HG03064 (cell line): ENCODE measurements around the gene LLGL2.

Source experiments
- ATAC-seq: cut with Tn5 transposase; IDR thresholded peaks from one replicate; pipeline ENCODE4 v1.9.1; 2021; ENCODE audit warnings: low read depth; ENCODE audit not compliant: unreplicated experiment

Gene LLGL2

DNA sequence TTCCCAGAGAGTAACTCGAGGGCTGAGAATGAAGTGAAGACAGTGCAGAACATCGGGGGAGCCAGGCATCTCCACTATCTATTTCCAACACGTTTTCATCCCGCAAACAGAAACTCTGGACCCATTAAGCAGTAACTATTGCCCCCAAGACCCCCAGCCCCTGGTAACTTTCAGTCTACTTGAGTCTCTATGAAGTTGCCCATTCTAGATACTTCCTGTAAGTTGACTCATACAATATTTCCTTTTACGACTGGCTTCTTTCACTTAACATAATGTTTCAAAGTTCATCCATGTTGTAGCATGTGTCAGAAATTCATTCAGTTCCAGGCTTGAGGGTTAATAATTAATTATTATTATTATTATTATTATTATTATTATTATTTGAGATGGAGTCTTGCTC, 81.6 kb downstream of the LLGL2 start:
- ATAC-seq = no peak

- ATAC-seq = no peak
Measured at GRCh38 chr17:75610103-75610984, 84.8 kb downstream of the LLGL2 start.

GRCh38 chr17:75611851-75612429, 86.4 kb downstream of the LLGL2 start:
- ATAC-seq = no peak

- no peak for ATAC-seq
Measured at GRCh38 chr17:75612906-75613626, 87.6 kb downstream of the LLGL2 start.

DNA sequence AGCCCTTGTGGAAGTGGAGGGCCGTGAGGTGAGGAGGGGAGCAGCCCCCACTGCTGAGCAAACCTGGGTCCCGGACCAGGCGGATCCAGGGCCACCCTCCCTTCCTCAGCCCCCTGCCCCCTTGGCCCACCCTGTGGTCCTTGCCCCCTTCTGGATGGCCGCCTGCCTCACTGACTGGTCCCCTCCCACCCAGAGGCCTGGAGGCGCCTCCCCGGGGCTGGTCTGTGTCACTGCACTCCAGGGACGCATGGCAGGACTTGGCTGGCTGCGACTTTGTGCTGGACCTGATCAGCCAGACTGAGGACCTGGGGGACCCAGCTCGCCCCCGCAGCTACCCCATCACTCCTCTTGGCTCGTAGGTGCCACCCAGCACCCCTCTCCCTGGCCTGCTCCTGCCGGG, 88.5 kb downstream of the LLGL2 start:
- no peak for ATAC-seq

DNA sequence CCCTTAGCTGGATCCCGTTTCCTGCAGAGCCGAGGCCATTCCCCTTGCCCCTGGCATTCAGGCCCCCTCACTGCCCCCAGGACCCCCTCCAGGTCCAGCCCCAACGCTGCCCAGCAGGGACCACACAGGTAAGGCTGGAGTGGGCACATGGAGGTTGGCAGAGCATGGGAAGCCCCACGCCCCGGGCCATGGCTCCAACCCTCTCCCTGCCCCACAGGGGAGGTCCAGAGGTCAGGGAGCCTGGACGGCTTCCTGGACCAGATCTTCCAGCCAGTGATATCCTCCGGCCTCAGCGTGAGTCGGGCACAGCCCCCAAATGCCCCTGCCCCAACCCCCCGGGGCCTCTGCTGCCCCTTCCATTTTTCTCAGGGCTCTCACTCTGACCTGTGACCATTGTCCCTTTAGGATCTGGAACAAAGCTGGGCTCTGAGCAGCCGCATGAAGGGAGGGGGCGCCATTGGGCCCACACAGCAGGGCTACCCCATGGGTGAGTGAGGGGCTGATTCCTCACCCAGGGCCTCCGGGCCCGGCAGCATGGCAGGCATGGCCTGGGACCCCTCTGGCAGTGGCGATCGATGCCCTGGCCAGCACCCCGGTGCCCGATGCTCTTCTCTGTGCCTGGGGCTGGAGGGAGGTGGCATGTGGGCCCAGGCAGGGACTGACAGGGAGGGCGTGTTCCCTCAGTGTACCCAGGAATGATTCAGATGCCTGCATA, 89.2 kb downstream of the LLGL2 start:
- no peak for ATAC-seq

DNA sequence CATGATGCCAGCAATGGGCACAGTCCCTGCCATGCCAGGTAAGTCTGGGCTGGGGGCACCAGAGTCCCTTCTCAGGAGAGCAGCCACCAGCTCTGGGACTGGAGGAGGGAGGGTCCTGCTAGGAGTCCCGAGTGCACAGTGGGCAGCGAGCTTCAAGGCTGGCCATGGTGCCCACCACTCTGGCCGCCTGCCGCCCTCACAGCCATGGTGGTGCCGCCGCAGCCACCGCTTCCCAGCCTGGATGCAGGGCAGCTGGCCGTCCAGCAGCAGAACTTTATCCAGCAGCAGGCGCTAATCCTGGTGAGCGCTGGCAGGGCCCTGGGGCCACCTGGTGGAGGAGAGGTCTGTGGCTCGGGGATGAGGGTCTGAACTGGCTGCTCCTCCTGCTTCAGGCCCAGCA, 89.8 kb downstream of the LLGL2 start:
- no peak for ATAC-seq

- no peak for ATAC-seq
Measured at GRCh38 chr17:75616521-75617122, 91.1 kb downstream of the LLGL2 start.

- ATAC-seq = no peak
Measured at GRCh38 chr17:75617218-75617617, 91.7 kb downstream of the LLGL2 start.

- no peak for ATAC-seq
Measured at GRCh38 chr17:75617675-75618074, 92.2 kb downstream of the LLGL2 start.

DNA sequence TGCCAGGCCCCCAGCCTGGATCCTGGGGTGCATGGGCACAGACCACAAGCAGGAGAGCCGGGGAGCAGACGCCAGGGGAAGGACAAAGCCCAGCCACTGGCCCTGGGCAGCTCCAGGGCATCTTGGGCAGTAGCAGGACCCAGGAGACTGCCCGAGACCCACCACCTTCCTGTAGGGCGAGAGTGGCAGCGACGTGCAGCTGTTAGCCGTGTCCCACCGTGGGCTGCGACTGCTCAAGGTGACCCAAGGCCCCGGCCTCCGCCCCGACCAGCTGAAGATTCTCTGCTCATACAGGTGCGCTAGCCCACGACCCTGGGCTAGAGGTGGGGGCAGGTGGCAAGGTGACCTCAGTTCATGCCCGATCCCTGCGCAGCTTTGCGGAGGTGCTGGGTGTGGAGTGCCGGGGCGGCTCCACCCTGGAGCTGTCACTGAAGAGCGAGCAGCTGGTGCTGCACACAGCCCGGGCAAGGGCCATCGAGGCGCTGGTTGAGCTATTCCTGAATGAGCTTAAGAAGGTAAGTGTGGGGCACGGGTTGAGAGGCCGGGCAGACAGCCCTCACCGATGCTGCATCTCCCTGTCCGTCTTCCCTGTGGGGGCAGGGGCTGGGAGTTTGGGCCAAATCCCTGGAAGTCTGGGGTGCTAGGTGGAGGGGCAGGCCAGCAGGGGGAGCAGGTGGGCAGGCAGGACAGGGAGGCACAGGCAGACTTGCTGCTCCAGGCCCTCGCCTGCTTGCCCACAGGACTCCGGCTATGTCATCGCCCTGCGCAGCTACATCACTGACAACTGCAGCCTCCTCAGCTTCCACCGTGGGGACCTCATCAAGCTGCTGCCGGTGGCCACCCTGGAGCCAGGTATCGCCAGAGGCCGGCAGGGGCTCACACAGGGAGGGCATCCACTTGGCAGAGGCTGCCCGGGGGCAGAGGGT, 94.3 kb downstream of the LLGL2 start:
- ATAC-seq = no peak

DNA sequence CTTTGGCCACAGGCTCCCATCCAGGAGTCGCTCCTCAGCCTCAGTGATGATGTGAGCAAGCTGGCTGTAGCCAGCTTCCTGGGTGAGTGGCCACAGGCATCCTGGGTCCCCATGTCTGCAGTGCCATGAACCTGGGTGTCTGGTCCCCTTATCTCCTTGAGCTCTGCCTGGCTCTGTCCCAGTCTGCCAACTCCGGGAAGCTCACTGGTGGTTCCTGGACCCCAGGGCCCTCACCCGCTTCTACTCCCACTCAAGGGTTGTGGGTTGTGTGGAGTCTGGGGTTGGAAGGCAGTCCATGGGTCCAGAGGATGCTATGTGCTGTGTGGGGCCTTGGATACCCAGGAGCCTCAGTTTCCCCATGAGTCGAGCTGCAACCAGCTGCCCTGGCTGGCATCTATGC, 96.0 kb downstream of the LLGL2 start:
- ATAC-seq = no peak

- ATAC-seq = no peak
Measured at GRCh38 chr17:75622076-75622475, 96.6 kb downstream of the LLGL2 start.

GRCh38 chr17:75622771-75623273, 97.3 kb downstream of the LLGL2 start:
- no peak for ATAC-seq

DNA sequence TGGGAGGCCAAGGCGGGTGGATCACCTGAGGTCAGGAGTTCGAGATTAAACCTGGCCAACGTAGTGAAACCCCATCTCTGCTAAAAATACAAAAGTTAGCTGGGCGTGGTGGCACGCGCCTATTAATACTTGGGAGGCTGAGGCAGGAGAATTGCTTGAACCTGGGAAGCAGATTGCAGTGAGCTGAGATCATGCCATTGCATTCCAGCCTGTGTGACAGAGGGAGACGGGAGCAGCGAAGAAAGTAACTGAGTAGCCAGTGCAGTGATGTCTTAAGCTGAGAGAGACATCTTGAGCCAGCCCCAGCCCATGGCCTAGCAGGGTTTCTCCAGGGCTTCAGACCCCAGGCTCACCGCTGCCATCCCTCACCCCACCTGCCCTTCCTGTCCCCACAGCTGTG, 97.9 kb downstream of the LLGL2 start:
- no peak for ATAC-seq

GRCh38 chr17:75624021-75624420, 98.5 kb downstream of the LLGL2 start:
- no peak for ATAC-seq
